Measurements from ENCODE around the gene CTIF. TPM values are rescaled to one million over a fixed set of nuclear protein-coding genes. Genes with fewer than 3 reads are reported as not detected.

CTIF gene
- polyA plus RNA-seq, 1 of the 3 experiments (the other 2 are of a cell fraction): 47.2 TPM

GRCh38 chr18:48676346-48676745, 137.5 kb downstream of the CTIF start:
- ChIA-PET POLR2A (no interaction called here), CTCF (interaction anchor here (0.6 to 1.3 kb wide), 24 partner anchors 9 to 783 kb away, joined by 3 to 5 read pairs (median 3); no protein-coding TSS in a partner anchor)
- TF ChIP-seq TAF1 (IDR thresholded peaks at IDR 0.05; ENCODE audit: borderline replicate concordance, low read depth, low read length) (no peak), PBX3 (IDR thresholded peaks at IDR 0.05) (no peak), FOSL2 (IDR thresholded peaks at IDR 0.05; ENCODE audit: borderline replicate concordance, low read depth) (no peak), NFIC (IDR thresholded peaks at IDR 0.05; ENCODE audit: borderline replicate concordance) (no peak), MAX (IDR thresholded peaks at IDR 0.05; ENCODE audit: low read depth) (no peak), JUND (IDR thresholded peaks at IDR 0.05) (no peak), TEAD4 (IDR thresholded peaks at IDR 0.05; ENCODE audit: borderline replicate concordance, insufficient read depth) (no peak)

GRCh38 chr18:48676756-48677368, 138.0 kb downstream of the CTIF start:
- no peak overlapping the region for H3K4me2 ChIP-seq
- no peaks in the 10 kb centered on the region for H3K9me3 ChIP-seq
- no peak overlapping the region for H3K27ac ChIP-seq (ENCODE audit: low read depth in 2 of 2, low read length in 1 of 2)
- WGBS (ENCODE audit: low lambda C conversion rate): 48% methylated on average over 16 of the region's 17 CpGs
- DNase-seq: peak; percentile 90
- ChIA-PET POLR2A (no interaction called here), CTCF (interaction anchor here (0.6 to 1.4 kb wide), 25 partner anchors 9 to 782 kb away, joined by 3 to 5 read pairs (median 3); no protein-coding TSS in a partner anchor)
- H3K27me3 ChIP-seq (ENCODE audit: insufficient read depth): no peaks in the 10 kb centered on the region
- no peaks in the 10 kb centered on the region for H3F3A ChIP-seq (replicated peaks; ENCODE audit: insufficient read depth)
- H3K9me2 ChIP-seq: no peaks in the 10 kb centered on the region
- H2AFZ ChIP-seq (ENCODE audit: low read depth): no peak overlapping the region
- peaks cover 7 to 19% of the 10 kb centered on the region in 2 experiments; a peak in 2 of 4 replicates for H3K4me1 ChIP-seq (ENCODE audit: control insufficient read depth in 1 of 2, insufficient read depth in 2 of 2, low read depth in 1 of 2, low read length in 1 of 2)
- H3K36me3 ChIP-seq (replicated peaks in 1 of 2; ENCODE audit: control insufficient read depth in 1 of 2, insufficient read depth in 2 of 2, low read length in 1 of 2): peaks cover 8 to 19% of the 10 kb centered on the region in 2 experiments
- no peak overlapping the region for H3K9ac ChIP-seq
- H3K79me2 ChIP-seq (ENCODE audit: insufficient read depth): peaks cover 43% of the 10 kb centered on the region; the same call in 1 of the 2 replicates
- H3K4me3 ChIP-seq (ENCODE audit: low read depth in 2 of 2, low read length in 1 of 2): peak overlapping the region in 1 of 2 experiments; percentile 44; a peak in 1 of 4 replicates
- no peaks in the 10 kb centered on the region; the same call in 1 of the 2 replicates for H4K20me1 ChIP-seq (ENCODE audit: insufficient read depth)
- no peak for TF ChIP-seq SIN3A (IDR thresholded peaks at IDR 0.05; ENCODE audit: borderline replicate concordance, low read depth, low read length)
- TF ChIP-seq ZBTB33 (IDR thresholded peaks at IDR 0.05; ENCODE audit: borderline replicate concordance, low read depth): no peak
- TF ChIP-seq RFX5 (IDR thresholded peaks at IDR 0.05; ENCODE audit: low read length): no peak
- no peak for TF ChIP-seq GATA2 (CRISPR knock-in tag; IDR thresholded peaks at IDR 0.05)
- no peak for TF ChIP-seq JUND (IDR thresholded peaks at IDR 0.05)
- no peak for TF ChIP-seq POLR2AphosphoS5 (IDR thresholded peaks at IDR 0.05; ENCODE audit: low read depth, low read length)
- TF ChIP-seq RXRA (IDR thresholded peaks at IDR 0.05; ENCODE audit: borderline replicate concordance, low read depth): no peak
- no peak for TF ChIP-seq MXI1 (IDR thresholded peaks at IDR 0.05; ENCODE audit: low read depth, low read length)
- no peak for TF ChIP-seq NFIC (IDR thresholded peaks at IDR 0.05; ENCODE audit: borderline replicate concordance)
- TF ChIP-seq TCF12 (IDR thresholded peaks at IDR 0.05): no peak
- TF ChIP-seq RAD21 (IDR thresholded peaks at IDR 0.05; ENCODE audit: low read length): peak; percentile 84
- no peak for TF ChIP-seq ELF1 (IDR thresholded peaks at IDR 0.05)
- TF ChIP-seq CHD2 (IDR thresholded peaks at IDR 0.05; ENCODE audit: low read length, partially characterized antibody): no peak
- no peak for TF ChIP-seq FOSL2 (IDR thresholded peaks at IDR 0.05; ENCODE audit: borderline replicate concordance, low read depth)
- TF ChIP-seq USF1 (IDR thresholded peaks at IDR 0.05; ENCODE audit: borderline replicate concordance, low read depth): no peak
- no peak for TF ChIP-seq TAF1 (IDR thresholded peaks at IDR 0.05; ENCODE audit: borderline replicate concordance, low read depth, low read length)
- TF ChIP-seq SMC3 (IDR thresholded peaks at IDR 0.05; ENCODE audit: low read depth, low read length): peak; percentile 68
- TF ChIP-seq FOXJ3 (CRISPR knock-in tag; IDR thresholded peaks at IDR 0.05): no peak
- TF ChIP-seq YY1 (IDR thresholded peaks at IDR 0.05; ENCODE audit: low read depth): peak; percentile 69; the same call in 1 of the 2 replicates
- TF ChIP-seq TEAD4 (IDR thresholded peaks at IDR 0.05; ENCODE audit: borderline replicate concordance, insufficient read depth): no peak
- no peak for TF ChIP-seq EP300 (IDR thresholded peaks at IDR 0.05; ENCODE audit: borderline replicate concordance in 1 of 2, low read depth in 1 of 2, low read length in 1 of 2)
- no peak for TF ChIP-seq RCOR1 (IDR thresholded peaks at IDR 0.05; ENCODE audit: low read length)
- no peak for TF ChIP-seq GABPA (IDR thresholded peaks at IDR 0.05; ENCODE audit: low read depth)

More at GRCh38 chr18:48676346-48676745, 137.5 kb downstream of the CTIF start:
- Histone ChIP-seq H3K9me3 (no peaks in the 10 kb centered on the region), H3F3A (replicated peaks; ENCODE audit: insufficient read depth) (no peaks in the 10 kb centered on the region), H3K4me1 (ENCODE audit: control insufficient read depth in 1 of 2, insufficient read depth in 2 of 2, low read depth in 1 of 2, low read length in 1 of 2) (peaks cover 7 to 19% of the 10 kb centered on the region in 2 experiments; a peak in 2 of 4 replicates), H3K9ac (no peak overlapping the region), H2AFZ (ENCODE audit: low read depth) (no peak overlapping the region), H3K36me3 (replicated peaks in 1 of 2; ENCODE audit: control insufficient read depth in 1 of 2, insufficient read depth in 2 of 2, low read length in 1 of 2) (peaks cover 12 to 23% of the 10 kb centered on the region in 2 experiments), H3K27me3 (ENCODE audit: insufficient read depth) (no peaks in the 10 kb centered on the region), H3K9me2 (no peaks in the 10 kb centered on the region), H4K20me1 (ENCODE audit: insufficient read depth) (no peaks in the 10 kb centered on the region; the same call in 1 of the 2 replicates), H3K4me3 (ENCODE audit: low read depth in 2 of 2, low read length in 1 of 2) (no peak overlapping the region), H3K27ac (ENCODE audit: low read depth in 2 of 2, low read length in 1 of 2) (no peak overlapping the region; a peak in 1 of 4 replicates), H3K79me2 (ENCODE audit: insufficient read depth) (peaks cover 40% of the 10 kb centered on the region; the same call in 1 of the 2 replicates), H3K4me2 (no peak overlapping the region)
- no peak for DNase-seq
- WGBS (ENCODE audit: low lambda C conversion rate): 76% methylated on average over 8 of the region's 8 CpGs

Measured in SK-N-SH (cell line).